ENCODE data around the gene NEO1.

The NEO1 gene

DNA sequence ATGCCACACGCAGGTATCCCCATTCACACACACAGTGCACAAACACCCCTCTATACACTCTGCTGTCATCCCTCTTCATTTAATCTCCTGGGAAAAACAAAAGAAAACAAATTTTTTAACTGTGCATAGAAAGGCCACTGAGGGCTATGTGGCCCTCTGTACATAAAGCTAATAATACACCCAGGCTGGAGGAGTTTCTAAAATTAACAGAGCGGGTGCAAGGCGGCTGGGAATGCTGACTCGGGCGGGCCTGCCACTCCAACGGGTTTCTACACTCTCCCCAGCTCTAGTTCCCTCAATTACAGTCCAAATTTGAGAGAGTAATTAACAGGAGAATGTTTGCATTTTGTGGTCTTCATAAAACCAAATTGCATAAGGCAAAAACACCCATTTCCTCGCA, 293.4 kb downstream of the NEO1 start:
- DNase-seq (ENCODE audit: extremely low read depth, low read depth): no peak
- TF ChIP-seq, protein P1, sequence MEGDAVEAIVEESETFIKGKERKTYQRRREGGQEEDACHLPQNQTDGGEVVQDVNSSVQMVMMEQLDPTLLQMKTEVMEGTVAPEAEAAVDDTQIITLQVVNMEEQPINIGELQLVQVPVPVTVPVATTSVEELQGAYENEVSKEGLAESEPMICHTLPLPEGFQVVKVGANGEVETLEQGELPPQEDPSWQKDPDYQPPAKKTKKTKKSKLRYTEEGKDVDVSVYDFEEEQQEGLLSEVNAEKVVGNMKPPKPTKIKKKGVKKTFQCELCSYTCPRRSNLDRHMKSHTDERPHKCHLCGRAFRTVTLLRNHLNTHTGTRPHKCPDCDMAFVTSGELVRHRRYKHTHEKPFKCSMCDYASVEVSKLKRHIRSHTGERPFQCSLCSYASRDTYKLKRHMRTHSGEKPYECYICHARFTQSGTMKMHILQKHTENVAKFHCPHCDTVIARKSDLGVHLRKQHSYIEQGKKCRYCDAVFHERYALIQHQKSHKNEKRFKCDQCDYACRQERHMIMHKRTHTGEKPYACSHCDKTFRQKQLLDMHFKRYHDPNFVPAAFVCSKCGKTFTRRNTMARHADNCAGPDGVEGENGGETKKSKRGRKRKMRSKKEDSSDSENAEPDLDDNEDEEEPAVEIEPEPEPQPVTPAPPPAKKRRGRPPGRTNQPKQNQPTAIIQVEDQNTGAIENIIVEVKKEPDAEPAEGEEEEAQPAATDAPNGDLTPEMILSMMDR (IDR thresholded peaks at IDR 0.05; ENCODE audit: low read depth, low read length): no peak

DNA sequence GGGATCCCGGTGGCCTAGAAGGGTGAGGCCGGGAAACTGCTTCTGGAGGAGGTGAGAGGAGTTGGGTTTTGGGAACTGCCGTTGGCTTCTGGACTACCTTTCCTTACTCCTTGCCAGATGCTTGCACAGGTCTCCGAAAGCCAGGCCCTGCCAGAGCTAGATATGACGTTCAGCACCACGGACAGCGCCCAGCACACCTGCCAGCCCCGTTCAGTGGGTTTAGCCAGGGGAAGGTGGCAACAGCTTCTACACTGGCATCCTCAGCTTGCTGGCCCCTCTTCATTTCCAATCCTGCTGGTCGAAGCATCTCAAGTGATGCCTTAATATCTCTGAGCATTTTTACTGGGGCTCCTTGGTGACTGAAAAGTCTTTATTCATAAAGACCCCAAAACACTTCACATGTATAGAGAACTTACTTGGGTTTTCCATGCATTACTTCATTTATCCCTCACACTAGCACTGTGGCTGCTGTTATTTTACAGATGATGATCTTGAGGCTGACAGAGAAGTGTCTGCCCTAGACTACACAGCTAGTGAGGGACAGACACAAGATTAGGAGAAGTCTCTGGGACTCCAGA, 294.6 kb downstream of the NEO1 start:
- TF ChIP-seq, protein P1 (IDR thresholded peaks at IDR 0.05; ENCODE audit: low read depth, low read length): no peak
- DNase-seq (ENCODE audit: extremely low read depth, low read depth): no peak

DNA sequence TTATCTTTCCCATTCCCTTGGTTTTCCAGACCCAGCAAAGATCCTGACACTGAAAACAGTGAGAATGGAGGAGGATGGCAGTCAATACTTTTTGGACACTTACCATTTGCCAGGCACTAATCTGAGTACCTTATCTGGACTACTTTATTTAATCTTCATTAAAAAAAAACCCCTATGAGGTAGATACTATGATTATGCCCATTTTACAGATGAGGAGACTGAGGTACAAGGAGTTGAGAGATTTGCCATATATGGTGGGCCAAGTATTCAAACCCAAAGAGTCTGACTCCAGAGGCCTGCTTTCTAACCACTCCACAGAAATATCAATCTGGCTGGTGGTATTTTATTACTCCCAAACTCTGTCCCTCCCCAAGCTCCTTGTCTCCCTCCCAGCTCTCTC, 296.9 kb downstream of the NEO1 start:
- TF ChIP-seq, protein P1 (IDR thresholded peaks at IDR 0.05; ENCODE audit: low read depth, low read length): no peak
- DNase-seq (ENCODE audit: extremely low read depth, low read depth): no peak

DNA sequence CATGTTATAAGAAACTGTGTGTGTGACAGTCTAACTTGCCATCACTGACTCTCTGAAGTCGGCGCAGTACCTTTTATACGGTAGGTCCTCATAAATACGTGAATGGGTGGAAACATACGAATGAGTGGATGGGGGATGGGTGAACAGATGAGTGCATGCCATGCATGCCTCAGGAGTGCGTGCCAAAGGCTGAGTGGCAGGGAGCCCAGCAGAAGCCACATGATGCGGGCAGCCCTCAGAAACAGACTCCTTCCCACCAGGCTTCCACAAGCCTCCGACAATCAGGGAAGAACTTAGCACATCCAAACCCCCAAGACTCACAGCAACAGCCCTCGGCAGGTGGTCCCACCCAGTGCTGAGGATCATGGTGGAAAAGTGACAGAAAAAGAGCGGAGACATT, 299.8 kb downstream of the NEO1 start:
- TF ChIP-seq, protein P1 (IDR thresholded peaks at IDR 0.05; ENCODE audit: low read depth, low read length): no peak

DNA sequence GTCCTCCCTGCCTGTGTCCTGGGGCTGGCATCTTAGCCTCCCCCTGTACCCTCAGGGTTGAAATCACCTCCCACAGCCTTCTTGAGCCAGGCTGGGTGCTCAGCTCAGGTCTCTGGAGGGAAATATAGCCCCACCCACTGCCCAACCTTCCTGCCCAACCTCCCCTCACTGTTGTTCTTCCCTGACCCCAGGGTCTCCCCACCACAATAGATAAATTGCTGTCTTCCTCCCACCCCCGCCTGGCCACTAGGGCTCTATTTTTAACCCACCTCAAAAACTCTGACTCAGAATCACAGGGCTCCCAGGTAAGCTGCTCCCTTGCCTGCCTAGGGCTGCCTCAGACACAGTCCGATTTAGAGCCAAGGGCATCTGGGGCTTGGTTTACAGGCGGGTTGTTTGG, 301.5 kb downstream of the NEO1 start:
- no peak for DNase-seq (ENCODE audit: extremely low read depth, low read depth)
- TF ChIP-seq, protein P1 (IDR thresholded peaks at IDR 0.05; ENCODE audit: low read depth, low read length): no peak

More for the DNA sequence above, 299.8 kb downstream of the NEO1 start:
- DNase-seq (ENCODE audit: extremely low read depth, low read depth): no peak

DNA sequence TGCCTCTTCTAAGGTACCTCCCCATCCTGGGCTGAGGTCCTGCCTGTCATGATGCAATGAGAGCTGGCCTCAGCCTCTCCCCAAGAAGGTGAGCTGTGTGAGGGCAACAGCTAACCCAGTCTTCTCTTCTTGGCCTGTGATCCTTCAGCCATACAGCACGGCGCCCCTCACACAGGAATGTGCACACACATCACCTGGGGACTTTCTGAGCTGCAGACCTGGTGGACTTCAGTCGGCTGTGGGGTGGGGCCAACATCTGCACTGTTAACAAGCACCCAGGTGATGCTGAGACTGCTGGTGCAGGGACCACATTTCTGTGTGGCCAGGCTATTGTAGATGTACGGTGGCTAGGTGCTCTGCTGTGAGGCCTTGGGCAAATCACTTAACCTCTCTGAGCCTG, 302.0 kb downstream of the NEO1 start:
- no peak for DNase-seq (ENCODE audit: extremely low read depth, low read depth)
- TF ChIP-seq, protein P1 (IDR thresholded peaks at IDR 0.05; ENCODE audit: low read depth, low read length): no peak
